ENCODE data around the gene HNRNPH2.

DNA sequence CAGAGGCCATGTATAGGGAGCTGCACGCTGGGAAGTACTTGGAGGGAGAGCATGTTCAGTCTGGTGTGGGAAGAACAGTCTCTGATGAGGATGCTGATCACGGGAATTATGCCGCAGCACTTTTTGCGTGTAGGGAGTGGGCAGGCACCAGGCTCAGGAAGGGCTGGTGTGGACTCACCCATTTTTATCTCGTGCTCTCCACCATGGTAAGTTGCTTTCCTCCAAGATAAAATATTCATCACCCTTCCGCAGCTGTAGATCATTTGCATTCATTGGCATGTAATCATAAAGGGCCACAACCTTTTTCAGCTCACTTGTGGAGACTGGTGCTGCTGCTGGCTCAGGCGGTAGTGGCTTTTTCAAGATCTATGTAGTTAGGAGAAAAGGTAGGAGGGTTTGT lies 47.6 kb upstream of the HNRNPH2 start:
- TF ChIP-seq, protein P1, sequence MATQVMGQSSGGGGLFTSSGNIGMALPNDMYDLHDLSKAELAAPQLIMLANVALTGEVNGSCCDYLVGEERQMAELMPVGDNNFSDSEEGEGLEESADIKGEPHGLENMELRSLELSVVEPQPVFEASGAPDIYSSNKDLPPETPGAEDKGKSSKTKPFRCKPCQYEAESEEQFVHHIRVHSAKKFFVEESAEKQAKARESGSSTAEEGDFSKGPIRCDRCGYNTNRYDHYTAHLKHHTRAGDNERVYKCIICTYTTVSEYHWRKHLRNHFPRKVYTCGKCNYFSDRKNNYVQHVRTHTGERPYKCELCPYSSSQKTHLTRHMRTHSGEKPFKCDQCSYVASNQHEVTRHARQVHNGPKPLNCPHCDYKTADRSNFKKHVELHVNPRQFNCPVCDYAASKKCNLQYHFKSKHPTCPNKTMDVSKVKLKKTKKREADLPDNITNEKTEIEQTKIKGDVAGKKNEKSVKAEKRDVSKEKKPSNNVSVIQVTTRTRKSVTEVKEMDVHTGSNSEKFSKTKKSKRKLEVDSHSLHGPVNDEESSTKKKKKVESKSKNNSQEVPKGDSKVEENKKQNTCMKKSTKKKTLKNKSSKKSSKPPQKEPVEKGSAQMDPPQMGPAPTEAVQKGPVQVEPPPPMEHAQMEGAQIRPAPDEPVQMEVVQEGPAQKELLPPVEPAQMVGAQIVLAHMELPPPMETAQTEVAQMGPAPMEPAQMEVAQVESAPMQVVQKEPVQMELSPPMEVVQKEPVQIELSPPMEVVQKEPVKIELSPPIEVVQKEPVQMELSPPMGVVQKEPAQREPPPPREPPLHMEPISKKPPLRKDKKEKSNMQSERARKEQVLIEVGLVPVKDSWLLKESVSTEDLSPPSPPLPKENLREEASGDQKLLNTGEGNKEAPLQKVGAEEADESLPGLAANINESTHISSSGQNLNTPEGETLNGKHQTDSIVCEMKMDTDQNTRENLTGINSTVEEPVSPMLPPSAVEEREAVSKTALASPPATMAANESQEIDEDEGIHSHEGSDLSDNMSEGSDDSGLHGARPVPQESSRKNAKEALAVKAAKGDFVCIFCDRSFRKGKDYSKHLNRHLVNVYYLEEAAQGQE (IDR thresholded peaks at IDR 0.05; ENCODE audit: insufficient read depth in 1 of 2, low read depth in 2 of 2, low read length in 2 of 2), result no peak
- TF ChIP-seq POLR2AphosphoS5 (IDR thresholded peaks at IDR 0.05; ENCODE audit: low read depth, low read length) (no peak), SIN3A (IDR thresholded peaks at IDR 0.05; ENCODE audit: borderline replicate concordance, insufficient read depth, low read length) (no peak)

Data from PFSK-1 (cell line).